HEK293T (cell line): ENCODE data around the gene ARL15.

Experiments used
- BHLHE40 ChIP-seq: fragments of 450-650 bp; IDR thresholded peaks from 2 replicates; pipeline ENCODE4 v1.6.1; 2016; ENCODE audit warnings: mild to moderate bottlenecking, moderate library complexity, borderline replicate concordance
- ELF4 ChIP-seq: fragments of 450-650 bp; IDR thresholded peaks from 2 replicates; pipeline ENCODE4 v1.6.1; 2017; ENCODE audit warnings: antibody characterized with exemption
- FOXA1 ChIP-seq: fragments of 450-650 bp; IDR thresholded peaks from 2 replicates; pipeline ENCODE4 v1.6.1; 2016; ENCODE audit warnings: mild to moderate bottlenecking
- FOXK2 ChIP-seq: fragments of 450-650 bp; IDR thresholded peaks from 2 replicates; pipeline ENCODE4 v1.6.1; 2016; ENCODE audit warnings: mild to moderate bottlenecking
- FOXM1 ChIP-seq: fragments of 450-650 bp; IDR thresholded peaks from 2 replicates; pipeline ENCODE4 v1.6.1; 2017; ENCODE audit warnings: mild to moderate bottlenecking, borderline replicate concordance
- L3MBTL2 ChIP-seq: fragments of 450-650 bp; conservative IDR thresholded peaks from 2 replicates; pipeline ENCODE4 v1.6.1; 2016; ENCODE audit warnings: mild to moderate bottlenecking
- LEF1 ChIP-seq: fragments of 450-650 bp; IDR thresholded peaks from 2 replicates; pipeline ENCODE4 v1.6.1; 2017; ENCODE audit warnings: mild to moderate bottlenecking, borderline replicate concordance
- NFRKB ChIP-seq: fragments of 450-650 bp; IDR thresholded peaks from 2 replicates; pipeline ENCODE4 v1.6.1; 2016; ENCODE audit warnings: mild to moderate bottlenecking, moderate library complexity
- SP1 ChIP-seq: fragments of 450-650 bp; IDR thresholded peaks from 2 replicates; pipeline ENCODE4 v1.6.1; 2017
- SUZ12 ChIP-seq: fragments of 450-650 bp; IDR thresholded peaks from 2 replicates; pipeline ENCODE4 v1.6.1; 2016; ENCODE audit warnings: mild to moderate bottlenecking
- TARDBP ChIP-seq: fragments of 450-650 bp; IDR thresholded peaks from 2 replicates; pipeline ENCODE4 v1.6.1; 2016

DNA sequence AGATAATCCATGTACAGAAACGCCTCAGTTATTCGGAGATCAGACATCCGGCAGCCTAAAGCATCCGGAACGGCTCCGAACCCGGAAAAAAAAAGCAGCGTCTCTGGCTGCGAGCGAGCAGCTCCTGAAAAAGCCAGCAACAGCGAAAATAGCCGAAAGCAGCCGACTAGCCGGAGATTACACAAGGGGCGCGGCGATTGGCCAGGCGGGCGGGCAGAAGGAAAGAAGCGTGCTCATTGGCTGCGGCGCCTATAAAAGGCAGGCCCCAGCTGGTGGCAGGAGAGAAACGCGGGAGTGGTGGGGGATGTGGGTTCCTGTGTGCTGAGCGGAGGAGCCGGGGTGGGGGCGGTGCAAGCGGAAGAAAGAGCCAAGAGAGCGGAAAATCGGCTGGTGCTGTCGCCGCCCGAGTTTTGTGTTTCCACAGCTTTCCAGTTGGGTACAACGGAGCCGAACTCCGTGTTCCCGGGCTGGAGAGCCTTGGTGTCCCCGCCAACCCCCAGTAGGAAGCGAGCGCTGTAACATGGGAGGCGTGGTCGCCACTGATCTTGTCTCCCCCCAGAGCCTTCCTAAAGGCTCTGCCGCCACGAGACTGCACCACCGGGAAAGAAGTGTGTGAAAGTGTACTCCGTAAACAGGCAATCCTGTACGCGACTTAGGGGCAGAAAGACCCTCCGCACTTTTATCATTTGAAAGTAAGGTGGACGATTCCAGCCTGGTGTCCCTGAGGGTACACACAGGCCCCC, at the start of gene ARL15:
- no peak for TF ChIP-seq SUZ12
- no peak for TF ChIP-seq TARDBP
- TF ChIP-seq LEF1, result no peak
- no peak for TF ChIP-seq NFRKB
- peak; percentile 58 for TF ChIP-seq L3MBTL2
- no peak for TF ChIP-seq SP1
- peak; percentile 91 for TF ChIP-seq ELF4
- no peak for TF ChIP-seq FOXA1
- TF ChIP-seq FOXK2, result no peak
- no peak for TF ChIP-seq BHLHE40
- TF ChIP-seq FOXM1, result no peak
